Stomach (tissue), 9 donors: ENCODE data around the gene RGS3. TPM values are rescaled to one million over a fixed set of nuclear protein-coding genes. Genes with fewer than 3 reads are reported as not detected.
A peak's percentile ranks its signal among the peaks of the same experiment; 100 is the strongest.

Experiments used
- DNase-seq, 2 donors: peaks; one replicate each; pipeline versions ENCODE4 v3.0.0 to v3.0.0-alpha.2; 2013 to 2019
- H3K27ac ChIP-seq, 5 donors: fragments of 200-600 bp in 4 of 5; sonication (generic) in 4 of 5; one replicate each; pipeline ENCODE4 v1.5.1; 2013 to 2019; ENCODE audit warnings: mild to moderate bottlenecking in 1 of 5, moderate library complexity in 1 of 5
- H3K27me3 ChIP-seq, 3 donors: fragments of 200-600 bp; sonication (generic); one replicate each; pipeline ENCODE4 v1.5.1; 2017 to 2019; ENCODE audit warnings: mixed run types in 1 of 3
- H3K36me3 ChIP-seq, 4 donors: fragments of 200-600 bp; sonication (generic); 1 replicate in 3 of 4; 2 replicates in 1 of 4; pipeline ENCODE4 v1.5.1; 2016 to 2019
- H3K4me1 ChIP-seq, 4 donors: fragments of 200-600 bp; sonication (generic); one replicate each; pipeline ENCODE4 v1.5.1; 2016 to 2019
- H3K4me3 ChIP-seq, 4 donors: fragments of 200-600 bp; sonication (generic) in 3 of 4; one replicate each; pipeline ENCODE4 v1.5.1; 2016 to 2019; ENCODE audit warnings: mild to moderate bottlenecking in 1 of 4
- H3K9me3 ChIP-seq, 4 donors: fragments of 200-600 bp; sonication (generic); one replicate each; pipeline ENCODE4 v1.5.1; 2016 to 2019
- CTCF ChIP-seq, 7 experiments: fragments of 450-650 bp in 4 of 7; fragments of 200-600 bp in 3 of 7; sonication (generic) in 3 of 7; IDR thresholded peaks; one replicate each; pipeline ENCODE4 v1.5.1; 2016 to 2019; ENCODE audit warnings: antibody characterized with exemption in 7 of 7, control low read depth in 2 of 7, mild to moderate bottlenecking in 1 of 7
- EP300 ChIP-seq: sonication (generic); formaldehyde crosslinking; IDR thresholded peaks from one replicate; pipeline ENCODE4 v1.6.1; 2017; ENCODE audit warnings: antibody characterized with exemption
- POLR2A ChIP-seq, 4 donors: fragments of 450-650 bp; IDR thresholded peaks; one replicate each; pipeline ENCODE4 v1.6.1; 2016; ENCODE audit warnings: antibody characterized with exemption in 4 of 4, control low read depth in 2 of 4, mild to moderate bottlenecking in 1 of 4, moderate library complexity in 1 of 4
- POLR2AphosphoS5 ChIP-seq, 3 donors: sonication (generic); formaldehyde crosslinking; IDR thresholded peaks; one replicate each; pipeline ENCODE4 v1.6.1; 2016; ENCODE audit warnings: antibody characterized with exemption in 3 of 3
- WGBS, 5 donors: extraction: QIAGEN DNeasy Blood & Tissue Kit in 3 of 5; methylation state at CpG; one replicate each; pipeline versions ENCODE4 v1.1.5 to v1.1.7; 2013 to 2018; 5-methylcytosine and 5-hydroxymethylcytosine counted together
- intact Hi-C: fragments of 100-400 bp; cut with DNase I; formaldehyde crosslinking; loops from one replicate; pipeline ENCODE4 v1.15.1; 2023; ENCODE audit warnings: low total_unique reads
- polyA plus RNA-seq, 3 donors: library from polyadenylated mRNA; stranded (reverse); fragments of 200-250 nt; gene quantifications; one replicate each; pipeline ENCODE4 v1.2.3, GENCODE V29; 2013
- total RNA-seq, 5 donors: library from RNA; depleted of rRNA; stranded (reverse); fragments of >200 nt; gene quantifications; one replicate each; pipeline versions ENCODE4 v1.1.0 to v1.2.3, GENCODE V29; 2014 to 2016
- donor health status: healthy with polysubstance abuse.
- donor health status: Bipolar disorder and iron deficiency.
- donor health status: healthy.

The RGS3 gene
- total and polyA plus RNA-seq, 8 donors: 26.6 to 71.4 (median 35.7) TPM

- 77 to 85% (median 81%) methylated on average over 10 to 12 of the region's 12 CpGs for WGBS, 5 donors
- DNase-seq: no peak
- H3K27ac ChIP-seq: peak overlapping the region in 2 of 5 donors; percentile 4 to 13
Measured at GRCh38 chr9:113600023-113600823, 136.7 kb downstream of the RGS3 start.

GRCh38 chr9:113600871-113601614 lies 137.5 kb downstream of the RGS3 start:
- intact Hi-C loops: no loop called here
- Histone ChIP-seq H3K4me1 (peaks cover 17 to 63% (median 36%) of the 10 kb centered on the region in 4 donors), H3K4me3 (no peak overlapping the region), H3K9me3 (no peaks in the 10 kb centered on the region), H3K27me3 (no peaks in the 10 kb centered on the region), H3K36me3 (peaks cover 12 to 29% (median 21%) of the 10 kb centered on the region in 4 donors), H3K27ac (peak overlapping the region in 2 of 5 donors; percentile 4 to 12)
- no peak for DNase-seq
- TF ChIP-seq CTCF (IDR thresholded peaks at IDR 0.05) (no peak), POLR2A (IDR thresholded peaks at IDR 0.05) (no peak), POLR2AphosphoS5 (IDR thresholded peaks at IDR 0.05) (no peak), EP300 (no peak)
- WGBS, 5 donors: 71 to 81% (median 79%) methylated on average over 5 of the region's 5 CpGs

More at GRCh38 chr9:113600023-113600823, 136.7 kb downstream of the RGS3 start:
- intact Hi-C loops: no loop called here
- H3K36me3 ChIP-seq: peaks cover 16 to 37% (median 28%) of the 10 kb centered on the region in 4 donors
- H3K9me3 ChIP-seq: no peaks in the 10 kb centered on the region
- H3K4me3 ChIP-seq: no peak overlapping the region
- H3K27me3 ChIP-seq: no peaks in the 10 kb centered on the region
- TF ChIP-seq CTCF (IDR thresholded peaks at IDR 0.05) (no peak), EP300 (no peak), POLR2A (IDR thresholded peaks at IDR 0.05) (no peak), POLR2AphosphoS5 (IDR thresholded peaks at IDR 0.05) (no peak)
- peaks cover 24 to 71% (median 44%) of the 10 kb centered on the region in 4 donors for H3K4me1 ChIP-seq

GRCh38 chr9:113601656-113602055 lies 138.1 kb downstream of the RGS3 start:
- Histone ChIP-seq H3K4me1 (peaks cover 17 to 57% (median 30%) of the 10 kb centered on the region in 4 donors), H3K4me3 (no peak overlapping the region), H3K27ac (peak overlapping the region in 3 of 5 donors; percentile 4 to 59 (median 27)), H3K9me3 (no peaks in the 10 kb centered on the region), H3K36me3 (peaks cover 5 to 22% (median 15%) of the 10 kb centered on the region in 4 donors), H3K27me3 (no peaks in the 10 kb centered on the region)
- 64 to 83% (median 76%) methylated on average over 5 of the region's 5 CpGs for WGBS, 5 donors
- intact Hi-C loops: no loop called here
- TF ChIP-seq POLR2AphosphoS5 (IDR thresholded peaks at IDR 0.05): no peak
- no peak for DNase-seq

GRCh38 chr9:113602126-113603047 lies 138.9 kb downstream of the RGS3 start:
- H3K36me3 ChIP-seq: peaks cover 0 to 15% (median 8%) of the 10 kb centered on the region in 4 donors
- no peak overlapping the region for H3K4me3 ChIP-seq
- peak; percentile 58 to 87 for DNase-seq
- no peaks in the 10 kb centered on the region for H3K27me3 ChIP-seq
- 35 to 66% (median 36%) methylated on average over 10 to 17 of the region's 17 CpGs for WGBS, 5 donors
- H3K9me3 ChIP-seq: no peaks in the 10 kb centered on the region
- peaks cover 17 to 50% (median 26%) of the 10 kb centered on the region in 4 donors for H3K4me1 ChIP-seq
- H3K27ac ChIP-seq: peak overlapping the region in 4 of 5 donors; percentile 4 to 59 (median 42)
- no peak for TF ChIP-seq CTCF (IDR thresholded peaks at IDR 0.05)
- TF ChIP-seq POLR2A (IDR thresholded peaks at IDR 0.05): no peak
- no peak for TF ChIP-seq EP300
- TF ChIP-seq POLR2AphosphoS5 (IDR thresholded peaks at IDR 0.05): no peak
- intact Hi-C loops: no loop called here
